Muscle layer of duodenum (tissue), 2 donors: ENCODE data around the gene GPR52.
"Not testable (repeated sequence)": the region's sequence is repeated elsewhere in the genome, so short reads cannot be mapped to it uniquely, and the experiment has no call there.

Experiments
- H3K27ac ChIP-seq: one replicate; pipeline ENCODE4 v1.7.0; 2013; ENCODE audit warnings: mild to moderate bottlenecking, low read length
- H3K27me3 ChIP-seq: one replicate; pipeline ENCODE4 v1.7.0; 2013; ENCODE audit warnings: low read depth, mild to moderate bottlenecking, control low read depth, low read length
- H3K36me3 ChIP-seq, 2 donors: one replicate each; pipeline ENCODE4 v1.7.0; 2013; ENCODE audit warnings: low read length in 2 of 2, control low read depth in 1 of 2, mild to moderate bottlenecking in 1 of 2; ENCODE audit not compliant: insufficient read depth in 2 of 2, control insufficient read depth in 1 of 2
- H3K4me1 ChIP-seq, 2 donors: one replicate each; pipeline ENCODE4 v1.7.0; 2013; ENCODE audit warnings: low read length in 2 of 2, mild to moderate bottlenecking in 2 of 2, control low read depth in 1 of 2, moderate library complexity in 1 of 2; ENCODE audit not compliant: insufficient read depth in 2 of 2, control insufficient read depth in 1 of 2
- H3K4me3 ChIP-seq, 2 donors: one replicate each; pipeline ENCODE4 v1.7.0; 2013; ENCODE audit warnings: low read length in 2 of 2, low read depth in 1 of 2, mild to moderate bottlenecking in 1 of 2
- H3K9me3 ChIP-seq, 2 donors: one replicate each; pipeline ENCODE4 v1.7.0; 2013; ENCODE audit warnings: low read length in 2 of 2, control low read depth in 1 of 2, mild to moderate bottlenecking in 1 of 2; ENCODE audit not compliant: control insufficient read depth in 1 of 2
- donor health status: healthy.

The GPR52 gene, protein sequence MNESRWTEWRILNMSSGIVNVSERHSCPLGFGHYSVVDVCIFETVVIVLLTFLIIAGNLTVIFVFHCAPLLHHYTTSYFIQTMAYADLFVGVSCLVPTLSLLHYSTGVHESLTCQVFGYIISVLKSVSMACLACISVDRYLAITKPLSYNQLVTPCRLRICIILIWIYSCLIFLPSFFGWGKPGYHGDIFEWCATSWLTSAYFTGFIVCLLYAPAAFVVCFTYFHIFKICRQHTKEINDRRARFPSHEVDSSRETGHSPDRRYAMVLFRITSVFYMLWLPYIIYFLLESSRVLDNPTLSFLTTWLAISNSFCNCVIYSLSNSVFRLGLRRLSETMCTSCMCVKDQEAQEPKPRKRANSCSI

DNA sequence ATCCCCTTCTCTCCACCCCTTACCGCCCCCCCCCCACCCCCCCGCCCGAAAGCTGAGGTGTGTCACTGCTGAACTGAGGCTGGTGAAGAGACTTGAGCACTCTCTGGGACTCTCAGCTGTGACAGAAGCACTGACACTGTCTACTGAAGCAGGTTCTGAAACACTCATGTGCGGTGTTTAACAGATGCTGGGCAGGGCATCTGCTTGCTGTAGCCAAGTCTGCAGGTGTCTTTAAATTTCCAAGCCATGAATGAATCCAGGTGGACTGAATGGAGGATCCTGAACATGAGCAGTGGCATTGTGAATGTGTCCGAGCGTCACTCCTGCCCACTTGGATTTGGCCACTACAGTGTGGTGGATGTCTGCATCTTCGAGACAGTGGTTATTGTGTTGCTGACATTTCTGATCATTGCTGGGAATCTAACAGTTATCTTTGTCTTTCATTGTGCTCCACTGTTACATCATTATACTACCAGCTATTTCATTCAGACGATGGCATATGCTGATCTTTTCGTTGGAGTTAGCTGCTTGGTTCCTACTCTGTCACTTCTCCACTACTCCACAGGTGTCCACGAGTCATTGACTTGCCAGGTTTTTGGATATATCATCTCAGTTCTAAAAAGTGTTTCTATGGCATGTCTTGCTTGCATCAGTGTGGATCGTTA, at the start of gene GPR52:
TSS of gene GPR52 (plus strand) at position 99 of the 665 bp plus-strand sequence. CDS start at position 247, 148 bp downstream.
- H3K9me3 ChIP-seq, result no peaks in the 10 kb centered on the region
- no peak within 1 kb of the TSS for H3K27ac ChIP-seq
- H3K36me3 ChIP-seq, result no peaks in the 10 kb centered on the region
- H3K27me3 ChIP-seq, result no peaks in the 10 kb centered on the region
- no peak within 1 kb of the TSS for H3K4me3 ChIP-seq
- peaks cover 0 to 3% of the 10 kb centered on the region in 2 donors for H3K4me1 ChIP-seq

DNA sequence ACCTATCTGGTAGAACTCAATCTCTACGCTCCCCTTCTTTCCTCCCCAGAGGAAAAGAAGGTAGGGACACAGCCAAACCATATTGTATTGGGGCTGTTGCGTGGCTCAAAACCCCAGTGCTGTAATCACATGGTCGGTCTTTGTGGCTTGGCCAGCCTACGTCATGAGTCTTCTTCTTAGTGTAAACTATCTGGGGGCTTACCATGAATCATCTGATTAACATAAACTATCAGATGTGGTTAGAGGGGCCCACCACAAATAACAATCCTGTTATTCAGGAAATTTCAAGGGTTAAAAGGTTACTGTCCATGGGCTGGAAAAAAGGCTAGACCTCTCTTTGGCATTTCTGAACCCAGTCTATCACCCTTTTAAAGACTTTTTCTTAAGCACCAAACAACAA, 49.5 kb upstream of the GPR52 start:
- H3K27ac ChIP-seq, result no peak overlapping the region
- no peak overlapping the region for H3K4me3 ChIP-seq
- H3K36me3 ChIP-seq, result peaks cover 4 to 7% of the 10 kb centered on the region in 2 donors
- H3K9me3 ChIP-seq, result peaks cover 0 to 5% of the 10 kb centered on the region in 2 donors
- H3K27me3 ChIP-seq, result no peaks in the 10 kb centered on the region
- no peaks in the 10 kb centered on the region for H3K4me1 ChIP-seq

DNA sequence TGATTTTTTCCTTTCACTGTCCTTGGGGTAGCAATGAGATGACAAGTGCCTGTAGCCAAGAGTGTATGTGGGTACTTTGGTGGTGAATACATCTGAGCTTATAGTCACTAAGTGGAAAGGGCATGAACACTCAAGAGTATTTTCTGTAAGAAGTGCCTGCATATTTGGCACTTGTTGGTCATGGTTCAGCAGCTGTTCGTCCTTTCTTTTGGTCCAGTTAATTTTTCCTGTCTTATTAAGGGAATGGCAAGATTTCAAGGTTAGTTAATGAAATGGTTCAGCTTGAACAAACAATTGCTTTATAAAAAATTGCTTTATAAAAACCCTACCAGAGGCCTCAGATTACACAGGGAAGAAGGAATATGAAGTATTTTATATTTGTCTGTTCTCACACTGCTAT, 48.6 kb upstream of the GPR52 start:
- no peak overlapping the region for H3K4me3 ChIP-seq
- H3K27ac ChIP-seq, result no peak overlapping the region
- H3K9me3 ChIP-seq, result no peaks in the 10 kb centered on the region
- H3K27me3 ChIP-seq, result no peaks in the 10 kb centered on the region
- H3K36me3 ChIP-seq, result peaks cover 0 to 4% of the 10 kb centered on the region in 2 donors
- H3K4me1 ChIP-seq, result no peaks in the 10 kb centered on the region

DNA sequence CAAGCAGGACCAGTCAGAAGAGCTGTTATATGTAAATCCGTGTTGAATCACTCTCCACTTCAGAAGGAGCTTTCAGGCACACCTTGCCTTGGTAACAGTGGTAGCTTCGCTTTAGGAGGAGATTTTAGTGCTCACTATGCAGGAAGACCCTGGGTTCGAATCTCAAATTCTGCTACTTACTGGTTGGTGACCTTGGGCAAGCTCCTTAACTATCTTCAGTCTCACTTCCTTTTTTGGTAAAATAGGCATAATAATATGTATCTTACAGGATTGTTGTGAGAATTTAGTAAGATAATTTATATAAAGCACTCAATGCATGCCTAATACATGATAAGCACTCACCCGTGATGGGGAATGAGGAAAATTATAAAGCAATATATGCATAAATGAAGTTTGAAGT, 46.7 kb upstream of the GPR52 start:
- no peaks in the 10 kb centered on the region for H3K27me3 ChIP-seq
- H3K36me3 ChIP-seq, result peaks cover 0 to 4% of the 10 kb centered on the region in 2 donors
- no peaks in the 10 kb centered on the region for H3K9me3 ChIP-seq
- no peak overlapping the region for H3K27ac ChIP-seq
- no peaks in the 10 kb centered on the region for H3K4me1 ChIP-seq
- no peak overlapping the region for H3K4me3 ChIP-seq

DNA sequence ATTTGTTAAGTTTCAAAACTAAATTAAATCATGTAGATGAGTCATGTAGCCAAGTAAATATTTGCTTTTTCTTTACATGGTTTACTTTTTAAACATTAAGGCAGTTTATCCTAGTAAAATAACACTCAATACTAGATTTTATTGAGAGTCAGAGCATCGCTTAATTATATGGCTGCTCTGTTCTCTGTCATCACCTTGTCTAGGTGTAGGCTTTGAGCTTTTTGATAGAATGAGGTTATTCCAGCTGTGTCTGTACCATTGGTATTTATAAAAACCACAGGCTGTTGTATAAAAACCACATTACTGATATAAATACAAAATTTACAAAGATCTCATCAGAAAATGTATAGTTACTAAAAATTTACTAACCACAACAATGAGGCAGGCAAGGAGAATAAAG, 42.5 kb upstream of the GPR52 start:
- H3K27me3 ChIP-seq, result no peaks in the 10 kb centered on the region
- H3K4me3 ChIP-seq, result no peak overlapping the region
- H3K36me3 ChIP-seq, result no peaks in the 10 kb centered on the region
- no peaks in the 10 kb centered on the region for H3K9me3 ChIP-seq
- H3K27ac ChIP-seq, result no peak overlapping the region
- H3K4me1 ChIP-seq, result no peaks in the 10 kb centered on the region

DNA sequence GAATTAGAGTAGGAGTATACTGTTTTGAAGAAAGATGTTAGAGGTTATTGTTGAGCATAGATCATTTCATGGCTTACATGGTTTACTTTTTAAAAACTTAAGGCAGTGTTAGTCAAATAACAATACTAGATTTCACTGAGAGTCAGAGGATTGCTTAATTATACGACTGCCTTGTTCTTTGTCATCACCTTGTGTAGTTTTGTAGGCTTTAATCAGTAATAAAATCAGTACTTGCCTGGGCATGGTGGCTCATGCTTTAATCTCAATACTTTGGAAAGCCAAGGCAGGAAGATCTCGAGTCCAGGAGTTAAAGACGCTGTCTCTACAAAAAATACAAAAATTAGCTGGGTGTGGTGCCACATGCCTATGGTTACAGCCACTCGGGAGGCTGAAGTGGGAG, 41.3 kb upstream of the GPR52 start:
- Histone ChIP-seq H3K9me3 (no peaks in the 10 kb centered on the region), H3K4me1 (no peaks in the 10 kb centered on the region), H3K4me3 (no peak overlapping the region), H3K36me3 (no peaks in the 10 kb centered on the region), H3K27me3 (no peaks in the 10 kb centered on the region), H3K27ac (no peak overlapping the region)

DNA sequence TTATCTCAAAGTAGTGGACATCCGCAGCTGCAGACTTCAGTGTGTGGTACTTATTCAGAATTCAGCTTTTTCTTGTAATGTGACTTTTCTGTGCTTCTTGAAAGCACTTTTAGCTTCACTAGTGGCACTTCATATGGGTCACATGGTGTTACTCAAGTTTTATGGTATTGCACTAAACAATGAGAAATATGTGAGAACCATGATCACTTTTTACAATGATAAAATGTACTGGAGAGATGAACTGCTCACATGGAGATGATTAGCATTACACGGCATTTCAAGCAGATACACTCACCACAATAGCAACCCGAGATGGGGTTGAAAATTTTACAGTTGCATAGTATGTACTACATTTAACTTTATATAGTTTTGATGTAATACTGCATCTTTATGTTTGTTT, 40.1 kb upstream of the GPR52 start:
- Histone ChIP-seq H3K27me3 (no peaks in the 10 kb centered on the region), H3K27ac (no peak overlapping the region), H3K36me3 (no peaks in the 10 kb centered on the region), H3K9me3 (no peaks in the 10 kb centered on the region), H3K4me1 (no peaks in the 10 kb centered on the region), H3K4me3 (no peak overlapping the region)

DNA sequence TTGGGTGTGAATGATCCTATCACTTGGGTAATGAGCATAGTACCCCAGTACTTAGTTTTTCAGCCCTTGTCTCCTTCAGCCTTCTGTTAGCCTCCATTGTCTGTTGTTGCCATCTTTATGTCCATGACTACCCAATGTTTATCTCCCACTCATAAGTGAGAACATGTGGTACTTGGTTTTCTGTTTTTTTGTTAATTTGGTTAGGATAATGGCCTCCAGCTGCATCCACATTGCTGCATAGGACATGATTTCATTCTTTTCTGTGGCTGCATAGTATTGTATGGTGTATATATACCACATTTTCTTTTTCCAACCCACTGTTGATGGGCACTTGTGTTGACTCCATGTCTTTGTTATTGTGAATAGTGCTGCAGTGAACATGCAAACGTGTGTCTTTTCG, 39.6 kb upstream of the GPR52 start:
- Histone ChIP-seq H3K4me1 (no peaks in the 10 kb centered on the region), H3K27me3 (no peaks in the 10 kb centered on the region), H3K9me3 (no peaks in the 10 kb centered on the region), H3K27ac (no peak overlapping the region), H3K36me3 (no peaks in the 10 kb centered on the region), H3K4me3 (no peak overlapping the region)

DNA sequence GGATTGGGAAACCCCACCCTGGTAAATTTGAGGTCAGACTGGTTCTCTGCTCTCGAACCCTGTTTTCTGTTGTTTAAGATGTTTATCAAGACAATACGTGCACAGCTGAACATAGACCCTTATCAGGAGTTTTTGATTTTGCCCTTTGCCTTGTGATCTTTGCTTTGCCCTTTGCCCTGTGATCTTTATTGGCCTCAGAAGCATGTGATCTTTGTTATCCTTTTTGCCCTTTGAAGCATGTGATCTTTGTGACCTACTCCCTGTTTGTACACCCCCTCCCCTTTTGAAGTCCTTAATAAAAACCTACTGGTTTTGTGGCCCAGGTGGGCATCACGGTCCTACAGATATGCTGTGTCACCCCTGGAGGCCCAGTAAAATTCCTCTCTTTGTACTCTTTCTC, 38.0 kb upstream of the GPR52 start:
- not testable (repeated sequence) for H3K4me3 ChIP-seq, H3K9me3 ChIP-seq, H3K27me3 ChIP-seq, H3K4me1 ChIP-seq, H3K36me3 ChIP-seq, H3K27ac ChIP-seq

DNA sequence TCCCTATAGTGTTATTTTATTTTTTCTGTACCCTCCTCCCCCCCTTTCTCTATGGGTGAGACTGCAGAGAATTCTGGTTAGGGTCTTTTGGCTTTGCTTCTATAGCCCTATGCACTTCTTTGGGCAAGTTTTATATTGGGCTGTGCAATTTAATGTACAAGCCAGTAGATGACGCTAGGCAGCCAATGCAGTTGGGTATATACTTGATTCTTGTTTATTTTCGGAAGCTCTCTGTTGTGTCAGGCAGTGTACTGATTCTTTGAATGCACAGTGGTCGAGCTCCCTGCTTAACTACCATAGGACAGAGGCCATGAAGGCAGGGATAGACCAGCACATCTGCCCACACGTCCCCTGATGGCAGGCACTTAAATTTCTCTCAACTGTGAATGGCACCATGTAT, 34.1 kb upstream of the GPR52 start:
- Histone ChIP-seq H3K27ac (no peak overlapping the region), H3K4me3 (no peak overlapping the region), H3K36me3 (no peaks in the 10 kb centered on the region), H3K9me3 (no peaks in the 10 kb centered on the region), H3K4me1 (no peaks in the 10 kb centered on the region), H3K27me3 (no peaks in the 10 kb centered on the region)

DNA sequence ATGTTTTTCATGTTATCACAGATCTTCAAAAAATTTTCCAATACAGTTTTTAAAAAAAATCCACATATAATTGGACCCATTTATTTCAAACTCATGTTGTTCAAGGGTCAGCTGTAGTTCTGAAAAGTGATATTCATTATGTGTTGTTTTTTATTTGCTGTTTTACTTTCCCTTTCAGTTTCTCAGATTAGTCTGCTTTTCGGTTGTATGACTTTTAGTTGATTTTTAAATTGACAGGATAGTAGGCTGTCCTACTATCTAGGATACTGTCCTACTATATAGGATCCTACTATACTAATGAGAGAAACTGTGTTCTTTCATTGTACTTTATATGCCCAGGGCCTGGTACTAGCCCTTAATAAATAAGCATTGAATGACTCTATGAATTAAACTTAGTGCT, 33.6 kb upstream of the GPR52 start:
- no peak overlapping the region for H3K27ac ChIP-seq
- H3K4me3 ChIP-seq, result peak overlapping the region in 1 of 2 donors; percentile 28
- no peaks in the 10 kb centered on the region for H3K4me1 ChIP-seq
- no peaks in the 10 kb centered on the region for H3K36me3 ChIP-seq
- no peaks in the 10 kb centered on the region for H3K9me3 ChIP-seq
- H3K27me3 ChIP-seq, result no peaks in the 10 kb centered on the region

DNA sequence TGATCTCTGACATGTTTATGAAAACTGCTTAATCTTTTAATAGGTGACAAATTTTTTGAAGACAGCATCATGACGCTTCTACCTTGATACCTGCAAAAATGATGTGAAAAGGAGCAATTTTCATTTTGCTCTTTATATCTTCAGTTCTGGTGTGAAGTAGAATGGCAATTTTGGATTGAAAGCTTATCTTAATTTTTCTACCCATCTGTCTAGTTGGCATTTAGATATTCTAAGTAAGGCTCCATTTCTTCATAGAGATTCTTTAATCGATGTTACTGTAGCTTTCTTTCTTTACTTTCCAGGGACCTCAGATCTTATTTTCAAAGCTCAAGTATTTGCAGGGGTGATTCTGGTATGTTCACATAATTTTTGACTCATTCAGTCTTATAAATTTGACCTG, 32.3 kb upstream of the GPR52 start:
- Histone ChIP-seq H3K27ac (no peak overlapping the region), H3K27me3 (no peaks in the 10 kb centered on the region), H3K9me3 (no peaks in the 10 kb centered on the region), H3K4me3 (no peak overlapping the region), H3K36me3 (no peaks in the 10 kb centered on the region), H3K4me1 (no peaks in the 10 kb centered on the region)
